ENCODE measurements around the gene METAP2.
"Not testable (repeated sequence)": the region's sequence is repeated elsewhere in the genome, so short reads cannot be mapped to it uniquely, and the experiment has no call there.

DNA sequence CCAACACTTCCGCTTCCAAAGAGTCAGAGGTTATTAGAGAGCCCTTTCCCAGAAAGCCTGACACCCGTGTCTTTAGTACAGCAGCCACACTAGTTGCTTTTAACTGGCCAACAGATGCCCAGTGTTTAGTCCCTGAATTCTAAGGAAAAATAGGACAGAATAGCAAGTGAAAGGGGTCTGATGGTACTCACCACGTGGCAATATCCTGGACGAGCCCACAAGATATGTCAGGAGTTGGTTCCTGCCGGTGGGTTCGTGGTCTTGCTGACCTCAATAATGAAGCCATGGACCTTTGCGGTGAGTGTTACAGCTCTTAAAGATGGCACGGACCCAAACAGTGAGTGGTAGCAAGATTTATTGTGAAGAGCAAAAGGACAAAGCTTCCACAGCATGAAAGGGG is 16.3 kb upstream of the METAP2 start:
- TF ChIP-seq POLR2AphosphoS5 (IDR thresholded peaks at IDR 0.05; ENCODE audit: low read depth); EZH2phosphoT487 (IDR thresholded peaks at IDR 0.05; ENCODE audit: unreplicated experiment); EZH2 (IDR thresholded peaks at IDR 0.05; ENCODE audit: low read depth, unreplicated experiment); CREB1 (CRISPR knock-in tag; IDR thresholded peaks at IDR 0.05; ENCODE audit: low read depth); ZNF331 (CRISPR knock-in tag; IDR thresholded peaks at IDR 0.05; ENCODE audit: low read depth); ZNF114 (CRISPR knock-in tag; IDR thresholded peaks at IDR 0.05); JUNB (IDR thresholded peaks at IDR 0.05; ENCODE audit: unreplicated experiment): not testable (repeated sequence)
- TF ChIP-seq, protein P1, sequence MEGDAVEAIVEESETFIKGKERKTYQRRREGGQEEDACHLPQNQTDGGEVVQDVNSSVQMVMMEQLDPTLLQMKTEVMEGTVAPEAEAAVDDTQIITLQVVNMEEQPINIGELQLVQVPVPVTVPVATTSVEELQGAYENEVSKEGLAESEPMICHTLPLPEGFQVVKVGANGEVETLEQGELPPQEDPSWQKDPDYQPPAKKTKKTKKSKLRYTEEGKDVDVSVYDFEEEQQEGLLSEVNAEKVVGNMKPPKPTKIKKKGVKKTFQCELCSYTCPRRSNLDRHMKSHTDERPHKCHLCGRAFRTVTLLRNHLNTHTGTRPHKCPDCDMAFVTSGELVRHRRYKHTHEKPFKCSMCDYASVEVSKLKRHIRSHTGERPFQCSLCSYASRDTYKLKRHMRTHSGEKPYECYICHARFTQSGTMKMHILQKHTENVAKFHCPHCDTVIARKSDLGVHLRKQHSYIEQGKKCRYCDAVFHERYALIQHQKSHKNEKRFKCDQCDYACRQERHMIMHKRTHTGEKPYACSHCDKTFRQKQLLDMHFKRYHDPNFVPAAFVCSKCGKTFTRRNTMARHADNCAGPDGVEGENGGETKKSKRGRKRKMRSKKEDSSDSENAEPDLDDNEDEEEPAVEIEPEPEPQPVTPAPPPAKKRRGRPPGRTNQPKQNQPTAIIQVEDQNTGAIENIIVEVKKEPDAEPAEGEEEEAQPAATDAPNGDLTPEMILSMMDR (conservative IDR thresholded peaks at IDR 0.05; ENCODE audit: low read depth in 2 of 2) = not testable (repeated sequence)
- TF ChIP-seq, protein P2, sequence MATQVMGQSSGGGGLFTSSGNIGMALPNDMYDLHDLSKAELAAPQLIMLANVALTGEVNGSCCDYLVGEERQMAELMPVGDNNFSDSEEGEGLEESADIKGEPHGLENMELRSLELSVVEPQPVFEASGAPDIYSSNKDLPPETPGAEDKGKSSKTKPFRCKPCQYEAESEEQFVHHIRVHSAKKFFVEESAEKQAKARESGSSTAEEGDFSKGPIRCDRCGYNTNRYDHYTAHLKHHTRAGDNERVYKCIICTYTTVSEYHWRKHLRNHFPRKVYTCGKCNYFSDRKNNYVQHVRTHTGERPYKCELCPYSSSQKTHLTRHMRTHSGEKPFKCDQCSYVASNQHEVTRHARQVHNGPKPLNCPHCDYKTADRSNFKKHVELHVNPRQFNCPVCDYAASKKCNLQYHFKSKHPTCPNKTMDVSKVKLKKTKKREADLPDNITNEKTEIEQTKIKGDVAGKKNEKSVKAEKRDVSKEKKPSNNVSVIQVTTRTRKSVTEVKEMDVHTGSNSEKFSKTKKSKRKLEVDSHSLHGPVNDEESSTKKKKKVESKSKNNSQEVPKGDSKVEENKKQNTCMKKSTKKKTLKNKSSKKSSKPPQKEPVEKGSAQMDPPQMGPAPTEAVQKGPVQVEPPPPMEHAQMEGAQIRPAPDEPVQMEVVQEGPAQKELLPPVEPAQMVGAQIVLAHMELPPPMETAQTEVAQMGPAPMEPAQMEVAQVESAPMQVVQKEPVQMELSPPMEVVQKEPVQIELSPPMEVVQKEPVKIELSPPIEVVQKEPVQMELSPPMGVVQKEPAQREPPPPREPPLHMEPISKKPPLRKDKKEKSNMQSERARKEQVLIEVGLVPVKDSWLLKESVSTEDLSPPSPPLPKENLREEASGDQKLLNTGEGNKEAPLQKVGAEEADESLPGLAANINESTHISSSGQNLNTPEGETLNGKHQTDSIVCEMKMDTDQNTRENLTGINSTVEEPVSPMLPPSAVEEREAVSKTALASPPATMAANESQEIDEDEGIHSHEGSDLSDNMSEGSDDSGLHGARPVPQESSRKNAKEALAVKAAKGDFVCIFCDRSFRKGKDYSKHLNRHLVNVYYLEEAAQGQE (IDR thresholded peaks at IDR 0.05; ENCODE audit: unreplicated experiment) = not testable (repeated sequence)
- TF ChIP-seq, protein P3, sequence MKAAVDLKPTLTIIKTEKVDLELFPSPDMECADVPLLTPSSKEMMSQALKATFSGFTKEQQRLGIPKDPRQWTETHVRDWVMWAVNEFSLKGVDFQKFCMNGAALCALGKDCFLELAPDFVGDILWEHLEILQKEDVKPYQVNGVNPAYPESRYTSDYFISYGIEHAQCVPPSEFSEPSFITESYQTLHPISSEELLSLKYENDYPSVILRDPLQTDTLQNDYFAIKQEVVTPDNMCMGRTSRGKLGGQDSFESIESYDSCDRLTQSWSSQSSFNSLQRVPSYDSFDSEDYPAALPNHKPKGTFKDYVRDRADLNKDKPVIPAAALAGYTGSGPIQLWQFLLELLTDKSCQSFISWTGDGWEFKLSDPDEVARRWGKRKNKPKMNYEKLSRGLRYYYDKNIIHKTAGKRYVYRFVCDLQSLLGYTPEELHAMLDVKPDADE (IDR thresholded peaks at IDR 0.05) = not testable (repeated sequence)
- TF ChIP-seq, protein P4, sequence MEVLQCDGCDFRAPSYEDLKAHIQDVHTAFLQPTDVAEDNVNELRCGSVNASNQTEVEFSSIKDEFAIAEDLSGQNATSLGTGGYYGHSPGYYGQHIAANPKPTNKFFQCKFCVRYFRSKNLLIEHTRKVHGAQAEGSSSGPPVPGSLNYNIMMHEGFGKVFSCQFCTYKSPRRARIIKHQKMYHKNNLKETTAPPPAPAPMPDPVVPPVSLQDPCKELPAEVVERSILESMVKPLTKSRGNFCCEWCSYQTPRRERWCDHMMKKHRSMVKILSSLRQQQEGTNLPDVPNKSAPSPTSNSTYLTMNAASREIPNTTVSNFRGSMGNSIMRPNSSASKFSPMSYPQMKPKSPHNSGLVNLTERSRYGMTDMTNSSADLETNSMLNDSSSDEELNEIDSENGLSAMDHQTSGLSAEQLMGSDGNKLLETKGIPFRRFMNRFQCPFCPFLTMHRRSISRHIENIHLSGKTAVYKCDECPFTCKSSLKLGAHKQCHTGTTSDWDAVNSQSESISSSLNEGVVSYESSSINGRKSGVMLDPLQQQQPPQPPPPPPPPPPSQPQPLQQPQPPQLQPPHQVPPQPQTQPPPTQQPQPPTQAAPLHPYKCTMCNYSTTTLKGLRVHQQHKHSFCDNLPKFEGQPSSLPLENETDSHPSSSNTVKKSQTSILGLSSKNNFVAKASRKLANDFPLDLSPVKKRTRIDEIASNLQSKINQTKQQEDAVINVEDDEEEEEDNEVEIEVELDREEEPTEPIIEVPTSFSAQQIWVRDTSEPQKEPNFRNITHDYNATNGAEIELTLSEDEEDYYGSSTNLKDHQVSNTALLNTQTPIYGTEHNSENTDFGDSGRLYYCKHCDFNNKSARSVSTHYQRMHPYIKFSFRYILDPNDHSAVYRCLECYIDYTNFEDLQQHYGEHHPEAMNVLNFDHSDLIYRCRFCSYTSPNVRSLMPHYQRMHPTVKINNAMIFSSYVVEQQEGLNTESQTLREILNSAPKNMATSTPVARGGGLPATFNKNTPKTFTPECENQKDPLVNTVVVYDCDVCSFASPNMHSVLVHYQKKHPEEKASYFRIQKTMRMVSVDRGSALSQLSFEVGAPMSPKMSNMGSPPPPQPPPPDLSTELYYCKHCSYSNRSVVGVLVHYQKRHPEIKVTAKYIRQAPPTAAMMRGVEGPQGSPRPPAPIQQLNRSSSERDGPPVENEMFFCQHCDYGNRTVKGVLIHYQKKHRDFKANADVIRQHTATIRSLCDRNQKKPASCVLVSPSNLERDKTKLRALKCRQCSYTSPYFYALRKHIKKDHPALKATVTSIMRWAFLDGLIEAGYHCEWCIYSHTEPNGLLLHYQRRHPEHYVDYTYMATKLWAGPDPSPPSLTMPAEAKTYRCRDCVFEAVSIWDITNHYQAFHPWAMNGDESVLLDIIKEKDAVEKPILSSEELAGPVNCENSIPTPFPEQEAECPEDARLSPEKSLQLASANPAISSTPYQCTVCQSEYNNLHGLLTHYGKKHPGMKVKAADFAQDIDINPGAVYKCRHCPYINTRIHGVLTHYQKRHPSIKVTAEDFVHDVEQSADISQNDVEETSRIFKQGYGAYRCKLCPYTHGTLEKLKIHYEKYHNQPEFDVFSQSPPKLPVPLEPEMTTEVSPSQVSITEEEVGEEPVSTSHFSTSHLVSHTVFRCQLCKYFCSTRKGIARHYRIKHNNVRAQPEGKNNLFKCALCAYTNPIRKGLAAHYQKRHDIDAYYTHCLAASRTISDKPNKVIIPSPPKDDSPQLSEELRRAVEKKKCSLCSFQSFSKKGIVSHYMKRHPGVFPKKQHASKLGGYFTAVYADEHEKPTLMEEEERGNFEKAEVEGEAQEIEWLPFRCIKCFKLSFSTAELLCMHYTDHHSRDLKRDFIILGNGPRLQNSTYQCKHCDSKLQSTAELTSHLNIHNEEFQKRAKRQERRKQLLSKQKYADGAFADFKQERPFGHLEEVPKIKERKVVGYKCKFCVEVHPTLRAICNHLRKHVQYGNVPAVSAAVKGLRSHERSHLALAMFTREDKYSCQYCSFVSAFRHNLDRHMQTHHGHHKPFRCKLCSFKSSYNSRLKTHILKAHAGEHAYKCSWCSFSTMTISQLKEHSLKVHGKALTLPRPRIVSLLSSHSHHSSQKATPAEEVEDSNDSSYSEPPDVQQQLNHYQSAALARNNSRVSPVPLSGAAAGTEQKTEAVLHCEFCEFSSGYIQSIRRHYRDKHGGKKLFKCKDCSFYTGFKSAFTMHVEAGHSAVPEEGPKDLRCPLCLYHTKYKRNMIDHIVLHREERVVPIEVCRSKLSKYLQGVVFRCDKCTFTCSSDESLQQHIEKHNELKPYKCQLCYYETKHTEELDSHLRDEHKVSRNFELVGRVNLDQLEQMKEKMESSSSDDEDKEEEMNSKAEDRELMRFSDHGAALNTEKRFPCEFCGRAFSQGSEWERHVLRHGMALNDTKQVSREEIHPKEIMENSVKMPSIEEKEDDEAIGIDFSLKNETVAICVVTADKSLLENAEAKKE (CRISPR knock-in tag; IDR thresholded peaks at IDR 0.05) = not testable (repeated sequence)

All from GM23338 (cell line).